Naive thymus-derived CD4-positive, alpha-beta T cell (primary cell): ENCODE results near the gene CDC25B. TPM values are rescaled to one million over a fixed set of nuclear protein-coding genes. Genes with fewer than 3 reads are reported as not detected.

Experiments
- ATAC-seq: fragments of 150-1000 bp; cut with Tn5 transposase; 2 replicates; pipeline ENCODE4 v1.10.0; 2021; ENCODE audit warnings: mild to moderate bottlenecking, moderate library complexity
- CTCF ChIA-PET: fragments of 350-600 bp; sonication (Branson Sonifier 250); formaldehyde crosslinking; loops from one replicate; lab custom pipeline; 2021; ENCODE audit warnings: antibody characterized with exemption; lab: Charles Lee
- POLR2A ChIA-PET: fragments of 350-600 bp; sonication (Branson Sonifier 250); formaldehyde crosslinking; loops from one replicate; lab custom pipeline; 2021; ENCODE audit warnings: antibody characterized with exemption, inconsistent platforms; lab: Charles Lee
- DNase-seq, 9 donors: peaks; one replicate each; pipeline versions ENCODE4 v3.0.0 to v3.0.0-alpha.2; 2020 to 2022; ENCODE audit warnings: mixed read lengths in 1 of 9
- H3K27ac ChIP-seq: one replicate; pipeline ENCODE4 v1.7.0; 2013; ENCODE audit warnings: mild to moderate bottlenecking, low read depth, low read length, moderate library complexity
- H3K27me3 ChIP-seq, 2 donors: one replicate each; pipeline ENCODE4 v1.7.0; 2013; ENCODE audit warnings: low read length in 2 of 2, mild to moderate bottlenecking in 2 of 2, moderate library complexity in 2 of 2; ENCODE audit not compliant: control insufficient read depth in 2 of 2, insufficient read depth in 2 of 2
- H3K36me3 ChIP-seq, 3 experiments: 1 replicate in 2 of 3; 2 replicates in 1 of 3; pipeline ENCODE4 v1.7.0; 2013; ENCODE audit warnings: low read length in 3 of 3, mild to moderate bottlenecking in 3 of 3, moderate library complexity in 1 of 3; ENCODE audit not compliant: insufficient read depth in 3 of 3, control insufficient read depth in 2 of 3
- H3K4me1 ChIP-seq, 2 donors: one replicate each; pipeline ENCODE4 v1.7.0; 2013; ENCODE audit warnings: low read length in 2 of 2, mild to moderate bottlenecking in 2 of 2, moderate library complexity in 1 of 2; ENCODE audit not compliant: control insufficient read depth in 2 of 2, insufficient read depth in 2 of 2
- H3K4me3 ChIP-seq: 2 replicates; pipeline ENCODE4 v1.7.0; 2013; ENCODE audit warnings: mild to moderate bottlenecking, low read length
- H3K9me3 ChIP-seq, 3 experiments: 1 replicate in 2 of 3; 2 replicates in 1 of 3; pipeline ENCODE4 v1.7.0; 2013; ENCODE audit warnings: low read length in 3 of 3; ENCODE audit not compliant: control insufficient read depth in 2 of 3
- H3K27ac Mint-ChIP-seq, 9 donors: one replicate each; pipeline ENCODE4 v1.8.0; 2020 to 2022; ENCODE audit warnings: mixed read lengths in 9 of 9, mild to moderate bottlenecking in 8 of 9, moderate library complexity in 5 of 9, inconsistent platforms in 2 of 9
- H3K27me3 Mint-ChIP-seq, 5 donors: one replicate each; pipeline ENCODE4 v1.8.0; 2021 to 2022; ENCODE audit warnings: mixed read lengths in 5 of 5, mild to moderate bottlenecking in 1 of 5
- H3K36me3 Mint-ChIP-seq, 5 donors: one replicate each; pipeline ENCODE4 v1.8.0; 2020 to 2022; ENCODE audit warnings: mixed read lengths in 5 of 5, mild to moderate bottlenecking in 3 of 5, inconsistent platforms in 1 of 5
- H3K4me1 Mint-ChIP-seq, 7 donors: one replicate each; pipeline ENCODE4 v1.8.0; 2020 to 2022; ENCODE audit warnings: mixed read lengths in 7 of 7, mild to moderate bottlenecking in 3 of 7, inconsistent platforms in 1 of 7
- H3K4me3 Mint-ChIP-seq, 10 donors: one replicate each; pipeline ENCODE4 v1.8.0; 2020 to 2022; ENCODE audit warnings: mild to moderate bottlenecking in 10 of 10, mixed read lengths in 10 of 10, moderate library complexity in 6 of 10, inconsistent platforms in 2 of 10
- H3K9me3 Mint-ChIP-seq, 11 donors: one replicate each; pipeline ENCODE4 v1.8.0; 2020 to 2022; ENCODE audit warnings: mixed read lengths in 11 of 11, mild to moderate bottlenecking in 4 of 11, inconsistent platforms in 1 of 11, moderate library complexity in 1 of 11
- intact Hi-C, 2 donors: fragments of 100-400 bp; cut with micrococcal nuclease; formaldehyde crosslinking; loops; one replicate each; pipeline ENCODE4 v1.15.1; 2023
- polyA plus RNA-seq, 2 donors: library from polyadenylated mRNA; unstranded; fragments of 300-500 nt; fragmentation: Illumina TruSeq; gene quantifications; one replicate each; pipeline ENCODE4 v1.2.3, GENCODE V29; 2021
- total RNA-seq, 6 experiments: library from RNA in 5 of 6; stranded (reverse) in 5 of 6; gene quantifications; 1 replicate in 5 of 6; 2 replicates in 1 of 6; pipeline ENCODE4 v1.2.3 and lab custom pipeline; 2021 to 2026

The CDC25B gene
- total and polyA plus RNA-seq, 7 experiments from 2014 or later: 37.0 to 392 (median 174) TPM

DNA sequence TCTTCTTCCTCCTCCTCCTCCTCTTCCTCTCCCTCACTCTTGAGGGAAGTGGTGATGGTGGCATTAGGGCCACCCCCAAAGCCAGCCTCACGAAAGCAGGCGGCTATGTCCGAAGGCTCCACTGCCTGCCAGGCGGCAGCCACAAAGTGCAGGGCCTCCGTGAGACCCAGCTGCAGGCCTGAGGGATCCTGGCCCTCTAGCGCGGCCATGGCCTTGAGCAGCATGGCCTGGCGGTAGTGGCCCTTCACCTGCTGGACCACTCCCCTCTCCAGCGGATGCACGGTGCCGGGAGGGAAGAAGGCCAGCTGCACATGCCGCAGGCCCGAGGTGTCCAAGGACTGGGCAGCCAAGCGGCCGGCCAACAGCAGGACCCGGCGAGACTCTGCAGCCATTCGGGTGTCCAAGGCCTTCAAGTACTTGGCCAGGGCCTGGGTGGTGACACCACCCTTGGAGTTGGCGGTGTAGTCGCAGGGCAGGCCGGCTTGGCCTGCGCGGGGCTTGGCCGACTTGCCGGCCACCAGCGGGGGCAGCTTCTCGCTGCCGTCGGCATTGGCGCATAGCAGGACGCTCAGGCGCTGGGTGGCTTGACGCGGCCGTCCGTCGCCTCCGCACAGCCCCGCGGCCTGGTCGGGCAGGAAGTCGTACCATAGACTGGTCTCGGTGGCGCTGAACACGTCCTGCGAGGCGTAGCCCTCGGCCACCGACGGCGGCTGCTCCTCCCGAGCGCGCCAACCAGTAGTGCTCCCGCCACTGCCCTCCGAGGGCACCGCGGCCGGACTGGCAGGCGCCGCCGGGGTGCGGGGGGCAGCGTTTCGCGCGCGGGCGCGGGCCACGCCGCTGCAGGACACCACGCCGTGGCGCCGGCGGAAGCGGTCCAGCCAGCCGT lies 10.6 kb upstream of the CDC25B start:
- ATAC-seq: no peak
- peaks cover 12 to 13% of the 10 kb centered on the region in 2 donors for H3K4me1 ChIP-seq
- H3K36me3 ChIP-seq: peaks cover 0 to 7% (median 0%) of the 10 kb centered on the region in 3 experiments
- H3K4me3 Mint-ChIP-seq: peak overlapping the region in 7 of 10 donors; percentile 18 to 82 (median 57)
- peaks cover 0 to 9% (median 0%) of the 10 kb centered on the region in 5 donors for H3K27me3 Mint-ChIP-seq
- H3K9me3 ChIP-seq: no peaks in the 10 kb centered on the region
- DNase-seq: no peak
- H3K27me3 ChIP-seq: no peaks in the 10 kb centered on the region
- intact Hi-C loops: loop anchor here (1.0 to 2.0 kb wide), 10 partner anchors 11 to 300 kb away; partner anchors contain the start of genes AP5S1 (in 2 of the 2), MAVS (in 2 of the 2), CDC25B (in 1 of the 2) and PANK2 (in 1 of the 2)
- peaks cover 0 to 5% (median 0%) of the 10 kb centered on the region in 5 donors for H3K36me3 Mint-ChIP-seq
- peaks cover 0 to 1% (median 0%) of the 10 kb centered on the region in 11 donors for H3K9me3 Mint-ChIP-seq
- CTCF ChIA-PET: interaction anchor here (0.6 to 8.4 kb wide), 6 partner anchors 17 to 106 kb away, joined by 3 to 82 read pairs (median 4); partner anchors contain the start of gene AP5S1
- POLR2A ChIA-PET: interaction anchor here (0.9 to 6.0 kb wide), 7 partner anchors 10 to 70 kb away, joined by 3 to 85 read pairs (median 4); partner anchors contain the start of genes ADISSP, AP5S1 and CDC25B
- H3K27ac Mint-ChIP-seq: peak overlapping the region in 7 of 9 donors; percentile 52 to 84 (median 73)
- H3K4me1 Mint-ChIP-seq: peaks cover 38 to 56% (median 53%) of the 10 kb centered on the region in 7 donors
- H3K4me3 ChIP-seq: no peak overlapping the region
- peak overlapping the region; percentile 62 for H3K27ac ChIP-seq

GRCh38 chr20:3786126-3786484 lies 10.0 kb upstream of the CDC25B start:
- peak overlapping the region; percentile 62 for H3K27ac ChIP-seq
- ATAC-seq: peak; percentile 35
- H3K4me3 Mint-ChIP-seq: peak overlapping the region; percentile 76 to 87 (median 83)
- DNase-seq: peak in 5 of 9 donors; percentile 30 to 46 (median 43)
- POLR2A ChIA-PET: interaction anchor here (0.8 to 6.0 kb wide), 8 partner anchors 8 to 223 kb away, joined by 3 to 85 read pairs (median 6); partner anchors contain the start of genes ADISSP, AP5S1 and CDC25B
- intact Hi-C loops: loop anchor here (1.0 to 2.0 kb wide), 10 partner anchors 10 to 299 kb away; partner anchors contain the start of genes AP5S1 (in 2 of the 2), MAVS (in 2 of the 2), CDC25B (in 1 of the 2) and PANK2 (in 1 of the 2)
- H3K4me3 ChIP-seq: no peak overlapping the region
- peaks cover 9 to 10% of the 10 kb centered on the region in 2 donors for H3K4me1 ChIP-seq
- H3K4me1 Mint-ChIP-seq: peaks cover 36 to 51% (median 48%) of the 10 kb centered on the region in 7 donors
- peaks cover 0 to 7% (median 0%) of the 10 kb centered on the region in 5 donors for H3K27me3 Mint-ChIP-seq
- H3K27me3 ChIP-seq: no peaks in the 10 kb centered on the region
- H3K9me3 Mint-ChIP-seq: peaks cover 0 to 1% (median 0%) of the 10 kb centered on the region in 11 donors
- no peaks in the 10 kb centered on the region for H3K9me3 ChIP-seq
- H3K36me3 ChIP-seq: peaks cover 0 to 7% (median 0%) of the 10 kb centered on the region in 3 experiments
- peaks cover 0 to 5% (median 0%) of the 10 kb centered on the region in 5 donors for H3K36me3 Mint-ChIP-seq
- CTCF ChIA-PET: interaction anchor here (0.6 to 8.4 kb wide), 8 partner anchors 10 to 299 kb away, joined by 3 to 82 read pairs (median 3); partner anchors contain the start of genes AP5S1 and CDC25B
- peak overlapping the region; percentile 51 to 90 (median 74) for H3K27ac Mint-ChIP-seq

- Mint-ChIP-seq H3K27me3 (peaks cover 0 to 12% (median 0%) of the 10 kb centered on the region in 5 donors), H3K27ac (peak within 1 kb of the TSS; percentile 51 to 90 (median 76)), H3K9me3 (peaks cover 0 to 1% (median 0%) of the 10 kb centered on the region in 11 donors), H3K4me1 (peaks cover 30 to 45% (median 41%) of the 10 kb centered on the region in 7 donors), H3K36me3 (peaks cover 0 to 5% (median 0%) of the 10 kb centered on the region in 5 donors), H3K4me3 (peak within 1 kb of the TSS; percentile 76 to 87 (median 83))
- Histone ChIP-seq H3K9me3 (no peaks in the 10 kb centered on the region), H3K4me3 (peak within 1 kb of the TSS; percentile 29), H3K36me3 (peaks cover 0 to 7% (median 0%) of the 10 kb centered on the region in 3 experiments), H3K4me1 (peaks cover 7 to 9% of the 10 kb centered on the region in 2 donors), H3K27ac (peak within 1 kb of the TSS; percentile 62), H3K27me3 (no peaks in the 10 kb centered on the region)
- intact Hi-C loops: loop anchor here (1.0 to 2.0 kb wide), 10 partner anchors 10 to 299 kb away; partner anchors contain the start of genes AP5S1 (in 2 of the 2), CDC25B (in 2 of the 2), MAVS (in 2 of the 2) and PANK2 (in 1 of the 2)
- DNase-seq (peak; percentile 74 to 98 (median 88)), ATAC-seq (peak; percentile 96)
- ChIA-PET POLR2A (interaction anchor here (0.8 to 6.0 kb wide), 10 partner anchors 8 to 222 kb away, joined by 3 to 85 read pairs (median 6); partner anchors contain the start of genes ADISSP, AP5S1 and CDC25B), CTCF (interaction anchor here (0.7 to 8.4 kb wide), 12 partner anchors 9 to 299 kb away, joined by 3 to 82 read pairs (median 4); partner anchors contain the start of genes AP5S1 and CDC25B)
Observed at GRCh38 chr20:3786665-3787323, 9.3 kb upstream of the CDC25B start, which contains the start of gene CENPB. Gene CENPB, minus strand, starts transcription at chr20:3786740. Its CDS starts 257 bp downstream, at chr20:3786483.

DNA sequence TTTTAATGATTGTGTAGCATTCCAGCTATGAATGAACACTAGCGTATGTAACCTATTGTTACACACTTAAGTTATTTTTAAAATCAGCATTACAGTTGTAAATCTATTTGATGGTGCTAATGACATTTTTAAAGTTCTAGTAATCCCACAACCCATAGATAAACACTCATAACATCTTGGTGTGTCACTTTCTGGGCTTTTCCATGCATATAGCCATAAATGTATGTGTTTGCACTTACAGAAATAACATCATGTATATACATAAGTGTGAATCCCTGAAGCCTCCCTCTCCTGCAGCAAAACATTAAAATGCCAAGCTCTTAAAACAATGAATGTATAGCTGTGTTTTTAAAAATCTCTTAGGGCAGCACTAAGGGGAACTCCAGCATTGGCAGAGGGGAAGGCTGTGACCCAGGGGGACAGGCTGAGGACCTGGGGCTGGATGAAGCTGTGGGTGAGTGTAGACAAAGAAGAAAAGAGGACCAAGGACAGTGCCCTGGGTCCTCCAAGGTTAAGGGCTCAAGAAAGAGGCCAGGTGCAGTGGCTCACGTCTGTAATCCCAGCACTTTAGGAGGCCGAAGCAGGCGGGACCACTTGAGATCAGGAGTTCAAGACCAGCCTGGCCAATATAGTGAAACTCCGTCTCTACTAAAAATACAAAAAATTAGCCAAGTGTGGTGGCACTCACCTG lies 8.6 kb upstream of the CDC25B start:
- intact Hi-C loops: loop anchor here (1.0 to 2.0 kb wide), 3 partner anchors 9 to 101 kb away; partner anchors contain the start of genes CDC25B (in 1 of the 2), MAVS (in 1 of the 2) and PANK2 (in 1 of the 2)
- peaks cover 28 to 41% (median 38%) of the 10 kb centered on the region in 7 donors for H3K4me1 Mint-ChIP-seq
- peaks cover 0 to 7% (median 0%) of the 10 kb centered on the region in 3 experiments for H3K36me3 ChIP-seq
- H3K4me1 ChIP-seq: peaks cover 7 to 9% of the 10 kb centered on the region in 2 donors
- no peaks in the 10 kb centered on the region for H3K9me3 ChIP-seq
- ATAC-seq: no peak
- H3K4me3 Mint-ChIP-seq: peak overlapping the region; percentile 60 to 80 (median 72)
- H3K9me3 Mint-ChIP-seq: peaks cover 0 to 1% (median 0%) of the 10 kb centered on the region in 11 donors
- H3K4me3 ChIP-seq: peak overlapping the region; percentile 29
- peaks cover 0 to 12% (median 0%) of the 10 kb centered on the region in 5 donors for H3K27me3 Mint-ChIP-seq
- peak overlapping the region; percentile 28 to 82 (median 72) for H3K27ac Mint-ChIP-seq
- no peaks in the 10 kb centered on the region for H3K27me3 ChIP-seq
- H3K27ac ChIP-seq: peak overlapping the region; percentile 55
- CTCF ChIA-PET: interaction anchor here (0.7 to 8.4 kb wide), 10 partner anchors 9 to 298 kb away, joined by 3 to 82 read pairs (median 4); partner anchors contain the start of genes AP5S1 and CDC25B
- POLR2A ChIA-PET: interaction anchor here (1.1 to 6.0 kb wide), 7 partner anchors 9 to 66 kb away, joined by 3 to 85 read pairs (median 8); partner anchors contain the start of genes ADISSP and AP5S1
- peaks cover 0 to 5% (median 0%) of the 10 kb centered on the region in 5 donors for H3K36me3 Mint-ChIP-seq
- no peak for DNase-seq

GRCh38 chr20:3788685-3789155 lies 7.4 kb upstream of the CDC25B start:
- Histone ChIP-seq H3K36me3 (peaks cover 0 to 7% (median 0%) of the 10 kb centered on the region in 3 experiments), H3K27me3 (no peaks in the 10 kb centered on the region), H3K9me3 (no peaks in the 10 kb centered on the region), H3K4me1 (peaks cover 7 to 9% of the 10 kb centered on the region in 2 donors), H3K4me3 (no peak overlapping the region), H3K27ac (no peak overlapping the region)
- DNase-seq (no peak), ATAC-seq (no peak)
- ChIA-PET POLR2A (interaction anchor here (1.1 to 6.0 kb wide), 4 partner anchors 12 to 58 kb away, joined by 3 to 85 read pairs (median 14); partner anchors contain the start of genes AP5S1 and MAVS), CTCF (interaction anchor here (1.8 to 8.4 kb wide), 3 partner anchors 11 to 31 kb away, joined by 6 to 82 read pairs (median 6); partner anchors contain the start of gene AP5S1)
- H3K9me3 Mint-ChIP-seq: peaks cover 0 to 1% (median 0%) of the 10 kb centered on the region in 11 donors
- peaks cover 0 to 12% (median 0%) of the 10 kb centered on the region in 5 donors for H3K27me3 Mint-ChIP-seq
- peak overlapping the region; percentile 4 to 93 (median 72) for H3K27ac Mint-ChIP-seq
- intact Hi-C loops: no loop called here
- H3K4me1 Mint-ChIP-seq: peaks cover 25 to 37% (median 30%) of the 10 kb centered on the region in 7 donors
- peak overlapping the region in 9 of 10 donors; percentile 23 to 79 (median 49) for H3K4me3 Mint-ChIP-seq
- H3K36me3 Mint-ChIP-seq: peaks cover 0 to 5% (median 0%) of the 10 kb centered on the region in 5 donors
